Gastrocnemius medialis (tissue), 4 donors: Measurements from ENCODE around the gene NCF4. TPM values are rescaled to one million over a fixed set of nuclear protein-coding genes. Genes with fewer than 3 reads are reported as not detected.
A peak's percentile ranks its signal among the peaks of the same experiment; 100 is the strongest.

Source experiments
- ATAC-seq, 2 donors: fragments of 150-250 bp; one replicate each; pipeline ENCODE4 v1.9.1; 2016
- DNase-seq, 2 donors: peaks; one replicate each; pipeline ENCODE4 v3.0.0-alpha.2; 2019
- H3K27ac ChIP-seq, 4 donors: fragments of 200-600 bp; sonication (generic); 1 replicate in 1 of 4; 2 replicates in 3 of 4; pipeline ENCODE4 v1.5.1; 2016 to 2018; ENCODE audit warnings: mild to moderate bottlenecking in 2 of 4, moderate library complexity in 1 of 4
- H3K27me3 ChIP-seq, 3 donors: fragments of 200-600 bp; sonication (generic) in 2 of 3; 1 replicate in 1 of 3; 2 replicates in 2 of 3; pipeline versions ENCODE4 v1.5.1 to v1.6.0; 2016 to 2019; ENCODE audit warnings: mild to moderate bottlenecking in 1 of 3, moderate library complexity in 1 of 3
- H3K36me3 ChIP-seq, 2 donors: fragments of 200-600 bp; sonication (generic) in 1 of 2; one replicate each; pipeline ENCODE4 v1.5.1; 2017 to 2018
- H3K4me1 ChIP-seq, 2 donors: fragments of 200-600 bp; sonication (generic) in 1 of 2; one replicate each; pipeline ENCODE4 v1.5.1; 2016 to 2017; ENCODE audit warnings: mild to moderate bottlenecking in 2 of 2
- H3K4me3 ChIP-seq, 4 donors: fragments of 200-600 bp; sonication (generic) in 3 of 4; 1 replicate in 1 of 4; 2 replicates in 3 of 4; pipeline ENCODE4 v1.5.1; 2016 to 2019; ENCODE audit warnings: mild to moderate bottlenecking in 2 of 4
- H3K9me3 ChIP-seq, 3 donors: fragments of 200-600 bp; sonication (generic) in 2 of 3; 1 replicate in 1 of 3; 2 replicates in 2 of 3; pipeline ENCODE4 v1.5.1; 2016 to 2019
- POLR2A ChIP-seq, 2 donors: fragments of 450-650 bp; IDR thresholded peaks; one replicate each; pipeline ENCODE4 v1.6.1; 2017; ENCODE audit warnings: antibody characterized with exemption in 2 of 2, mild to moderate bottlenecking in 2 of 2, moderate library complexity in 2 of 2
- in situ Hi-C, 4 donors: fragments of 200-750 bp; cut with MboI; loops; one replicate each; pipeline versions ENCODE4 v1.15.0 to v1.8.0; 2017; ENCODE audit warnings: low sequenced_read_pairs in 4 of 4
- intact Hi-C: fragments of 100-400 bp; cut with DNase I; formaldehyde crosslinking; loops from one replicate; pipeline ENCODE4 v1.15.1; 2023; ENCODE audit warnings: low total_unique reads
- total RNA-seq, 4 donors: library from RNA; depleted of rRNA; stranded (reverse); fragments of >200 nt; gene quantifications; one replicate each; pipeline versions ENCODE4 v1.1.0 to v1.2.3, GENCODE V29; 2016
- TF ChIP-seq, protein P1 (sequence below), 5 experiments: fragments of 450-650 bp in 3 of 5; fragments of 200-600 bp in 2 of 5; sonication (generic) in 2 of 5; IDR thresholded peaks in 4 of 5; conservative IDR thresholded peaks in 1 of 5; 1 replicate in 4 of 5; 2 replicates in 1 of 5; pipeline ENCODE4 v1.5.1; 2016 to 2019; ENCODE audit warnings: antibody characterized with exemption in 5 of 5, mild to moderate bottlenecking in 3 of 5, moderate library complexity in 3 of 5

NCF4 gene
- 1 to 10 TPM; 1.8 to 5.5 (median 2.9) TPM for total RNA-seq

DNA sequence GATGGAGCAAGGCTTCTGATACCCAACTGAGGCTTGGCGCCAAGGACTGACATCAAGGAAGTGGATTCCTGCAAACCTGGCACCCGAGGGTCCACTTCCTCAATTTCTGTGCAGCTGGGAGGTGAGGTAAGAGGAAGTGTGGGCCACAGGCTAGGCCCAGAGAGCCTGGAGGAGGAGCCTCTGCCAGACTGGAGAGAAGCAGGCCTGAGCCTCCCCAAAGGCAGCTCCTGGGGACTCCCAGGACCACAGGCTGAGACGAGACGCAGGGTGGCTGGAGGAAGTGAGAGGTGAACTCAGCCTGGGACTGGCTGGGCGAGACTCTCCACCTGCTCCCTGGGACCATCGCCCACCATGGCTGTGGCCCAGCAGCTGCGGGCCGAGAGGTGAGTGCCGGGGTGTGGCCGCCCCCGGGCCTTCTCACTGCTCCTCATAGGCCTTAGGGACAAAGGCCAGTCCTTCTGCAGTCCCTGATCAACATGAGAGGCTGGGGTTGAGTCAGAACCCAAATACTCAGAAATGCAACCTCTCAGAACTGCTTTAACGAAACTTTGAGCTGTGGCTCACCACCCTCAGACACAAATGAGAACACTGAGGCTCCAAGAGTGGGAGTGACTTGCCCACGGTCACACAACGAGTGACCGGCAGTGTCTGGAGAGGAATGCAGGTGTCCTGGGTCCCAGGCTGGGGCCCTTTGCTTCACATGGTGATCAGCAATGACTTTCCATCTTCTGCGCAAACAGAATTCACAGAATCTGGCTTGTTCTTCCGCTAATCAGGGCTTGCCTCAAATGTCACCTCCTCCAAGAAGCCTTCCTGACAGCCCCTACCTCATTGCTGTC, at the start of gene NCF4:
NCF4 (plus strand) TSS at position 186 of the 839 bp plus-strand sequence; CDS start at position 352, 166 bp downstream.
- no peaks in the 10 kb centered on the region for H3K9me3 ChIP-seq
- no peaks in the 10 kb centered on the region for H3K36me3 ChIP-seq
- peak within 1 kb of the TSS in 1 of 4 donors; percentile 26 for H3K4me3 ChIP-seq
- peaks cover 0 to 4% (median 2%) of the 10 kb centered on the region in 3 donors for H3K27me3 ChIP-seq
- in situ Hi-C loops = no loop called here
- ATAC-seq (no peak), DNase-seq (peak; percentile 49 to 57)
- intact Hi-C loops = no loop called here
- H3K27ac ChIP-seq = no peak within 1 kb of the TSS
- H3K4me1 ChIP-seq = peaks cover 2 to 15% of the 10 kb centered on the region in 2 donors
- TF ChIP-seq POLR2A (IDR thresholded peaks at IDR 0.05) = no peak
- TF ChIP-seq, protein P1, sequence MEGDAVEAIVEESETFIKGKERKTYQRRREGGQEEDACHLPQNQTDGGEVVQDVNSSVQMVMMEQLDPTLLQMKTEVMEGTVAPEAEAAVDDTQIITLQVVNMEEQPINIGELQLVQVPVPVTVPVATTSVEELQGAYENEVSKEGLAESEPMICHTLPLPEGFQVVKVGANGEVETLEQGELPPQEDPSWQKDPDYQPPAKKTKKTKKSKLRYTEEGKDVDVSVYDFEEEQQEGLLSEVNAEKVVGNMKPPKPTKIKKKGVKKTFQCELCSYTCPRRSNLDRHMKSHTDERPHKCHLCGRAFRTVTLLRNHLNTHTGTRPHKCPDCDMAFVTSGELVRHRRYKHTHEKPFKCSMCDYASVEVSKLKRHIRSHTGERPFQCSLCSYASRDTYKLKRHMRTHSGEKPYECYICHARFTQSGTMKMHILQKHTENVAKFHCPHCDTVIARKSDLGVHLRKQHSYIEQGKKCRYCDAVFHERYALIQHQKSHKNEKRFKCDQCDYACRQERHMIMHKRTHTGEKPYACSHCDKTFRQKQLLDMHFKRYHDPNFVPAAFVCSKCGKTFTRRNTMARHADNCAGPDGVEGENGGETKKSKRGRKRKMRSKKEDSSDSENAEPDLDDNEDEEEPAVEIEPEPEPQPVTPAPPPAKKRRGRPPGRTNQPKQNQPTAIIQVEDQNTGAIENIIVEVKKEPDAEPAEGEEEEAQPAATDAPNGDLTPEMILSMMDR (IDR thresholded peaks at IDR 0.05 in 4 of 5, conservative IDR thresholded peaks at IDR 0.05 in 1 of 5) = no peak

DNA sequence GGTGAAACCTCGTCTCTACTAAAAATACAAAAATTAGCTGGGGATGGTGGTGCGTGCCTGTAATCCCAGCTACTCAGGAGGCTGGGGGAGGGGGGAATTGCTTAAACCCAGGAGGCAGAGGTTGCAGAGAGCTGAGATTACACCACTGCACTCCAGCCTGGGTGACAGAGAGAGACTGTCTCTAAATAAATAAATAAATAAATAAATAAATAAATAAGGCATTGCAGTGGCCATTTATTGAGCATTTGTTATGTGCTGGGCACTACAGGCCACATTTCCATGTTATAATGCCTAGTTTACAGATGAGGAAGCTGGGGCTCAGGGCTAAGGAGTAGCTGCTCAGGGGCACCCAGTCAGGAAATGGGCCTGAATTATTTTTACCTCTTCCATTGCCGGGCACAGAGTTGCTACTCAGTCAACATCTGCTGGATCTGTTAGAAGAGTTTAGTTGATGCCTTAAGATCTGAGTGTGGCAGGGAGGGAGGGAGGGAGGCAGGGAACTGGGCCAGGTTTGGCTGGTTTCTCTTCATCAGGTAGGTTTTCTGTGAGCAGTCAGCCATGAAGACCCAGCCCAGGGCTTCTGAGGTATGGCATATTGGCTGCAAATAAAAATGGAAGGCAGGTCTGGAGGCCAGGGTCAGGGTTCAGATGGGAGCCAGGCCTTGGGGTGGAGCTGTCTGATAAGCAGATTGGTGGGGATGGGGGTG, 49.6 kb upstream of the NCF4 start:
- Histone ChIP-seq H3K27ac (no peak overlapping the region), H3K36me3 (no peaks in the 10 kb centered on the region), H3K9me3 (no peaks in the 10 kb centered on the region), H3K4me3 (no peak overlapping the region), H3K4me1 (no peaks in the 10 kb centered on the region), H3K27me3 (peaks cover 16 to 20% (median 17%) of the 10 kb centered on the region in 3 donors)
- TF ChIP-seq, protein P1 (IDR thresholded peaks at IDR 0.05 in 4 of 5, conservative IDR thresholded peaks at IDR 0.05 in 1 of 5) = no peak
- TF ChIP-seq POLR2A (IDR thresholded peaks at IDR 0.05) = no peak
- in situ Hi-C loops (no loop called here), intact Hi-C loops (no loop called here)
- no peak for DNase-seq
- no peak for ATAC-seq

DNA sequence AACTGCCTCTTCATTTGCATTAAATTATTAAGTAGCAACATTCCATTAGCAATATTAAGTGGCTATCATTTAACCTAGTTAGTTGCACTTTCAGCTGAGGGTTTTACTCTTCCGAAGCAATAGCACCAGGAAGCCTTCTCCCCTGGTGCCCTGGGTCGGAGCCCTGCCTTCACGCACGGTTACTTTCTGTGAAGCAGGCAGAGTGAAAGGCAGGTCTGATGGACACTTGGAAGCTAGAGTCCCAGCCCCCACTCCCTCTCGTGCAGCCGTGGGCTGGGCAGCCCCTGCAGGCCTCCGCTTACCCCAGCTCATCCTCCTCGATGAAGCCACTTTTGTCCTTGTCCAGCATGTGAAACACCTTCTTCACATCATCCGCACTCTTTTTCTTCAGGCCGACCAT, 46.0 kb upstream of the NCF4 start:
- TF ChIP-seq, protein P1 (IDR thresholded peaks at IDR 0.05 in 4 of 5, conservative IDR thresholded peaks at IDR 0.05 in 1 of 5) = no peak
- no peak for TF ChIP-seq POLR2A (IDR thresholded peaks at IDR 0.05)
- in situ Hi-C loops (no loop called here), intact Hi-C loops (no loop called here)
- Histone ChIP-seq H3K36me3 (no peaks in the 10 kb centered on the region), H3K9me3 (no peaks in the 10 kb centered on the region), H3K4me1 (peaks cover 3 to 6% of the 10 kb centered on the region in 2 donors), H3K27me3 (peaks cover 47 to 51% (median 51%) of the 10 kb centered on the region in 3 donors), H3K27ac (no peak overlapping the region), H3K4me3 (no peak overlapping the region)
- ATAC-seq (no peak), DNase-seq (no peak)

DNA sequence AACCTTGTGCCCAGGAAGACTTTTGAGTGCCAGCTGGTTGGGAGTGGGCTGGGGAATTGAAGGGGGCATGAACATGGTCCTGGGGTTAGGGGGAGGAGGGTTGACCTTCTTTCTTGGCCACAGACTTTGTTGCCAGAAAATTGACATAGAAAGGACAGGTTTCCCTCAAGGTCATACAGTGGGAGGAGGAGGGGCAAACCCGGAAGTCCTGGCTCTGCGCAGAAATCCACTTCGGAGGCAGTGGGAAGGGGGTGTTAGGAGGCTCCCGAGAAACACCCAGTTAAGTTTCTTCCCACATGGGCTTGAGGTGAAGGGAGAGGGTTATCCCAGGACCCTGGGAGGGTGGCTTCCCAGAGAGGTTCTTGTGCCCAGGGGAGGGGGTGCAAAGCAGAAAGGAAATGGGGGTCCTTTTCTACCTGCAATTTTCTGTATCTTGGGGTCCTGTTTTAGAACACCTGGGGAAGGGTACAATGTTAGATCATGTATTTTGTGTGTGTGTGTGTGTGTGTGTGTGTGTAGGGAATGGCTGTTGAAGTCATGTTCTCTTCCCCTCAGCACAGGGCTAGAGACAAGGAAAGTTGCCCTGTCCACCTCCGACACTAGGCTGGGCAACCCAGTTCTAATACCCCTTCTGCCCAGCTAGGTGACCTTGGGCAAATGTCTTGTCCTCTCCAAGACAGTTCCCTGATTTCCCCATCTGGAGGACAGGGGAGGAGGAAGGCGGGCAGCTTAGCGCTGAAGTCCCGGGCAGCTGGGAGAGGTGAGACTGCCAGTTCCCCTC, 45.1 kb upstream of the NCF4 start:
- no peaks in the 10 kb centered on the region for H3K9me3 ChIP-seq
- peaks cover 47 to 60% (median 56%) of the 10 kb centered on the region in 3 donors for H3K27me3 ChIP-seq
- intact Hi-C loops (no loop called here), in situ Hi-C loops (no loop called here)
- no peaks in the 10 kb centered on the region for H3K36me3 ChIP-seq
- ATAC-seq (no peak), DNase-seq (no peak)
- H3K4me3 ChIP-seq = no peak overlapping the region
- no peak overlapping the region for H3K27ac ChIP-seq
- peaks cover 3 to 6% of the 10 kb centered on the region in 2 donors for H3K4me1 ChIP-seq
- TF ChIP-seq, protein P1 (IDR thresholded peaks at IDR 0.05 in 4 of 5, conservative IDR thresholded peaks at IDR 0.05 in 1 of 5) = no peak
- TF ChIP-seq POLR2A (IDR thresholded peaks at IDR 0.05) = no peak
